ENCODE data around the gene YWHAQ. TPM values are rescaled to one million over a fixed set of nuclear protein-coding genes. Genes with fewer than 3 reads are reported as not detected.
"Not testable (repeated sequence)": the region's sequence is repeated elsewhere in the genome, so short reads cannot be mapped to it uniquely, and the experiment has no call there.

YWHAQ gene
- total RNA-seq, 4 donors from 2014 or later, result 40.3 to 63.7 (median 48.4) TPM

DNA sequence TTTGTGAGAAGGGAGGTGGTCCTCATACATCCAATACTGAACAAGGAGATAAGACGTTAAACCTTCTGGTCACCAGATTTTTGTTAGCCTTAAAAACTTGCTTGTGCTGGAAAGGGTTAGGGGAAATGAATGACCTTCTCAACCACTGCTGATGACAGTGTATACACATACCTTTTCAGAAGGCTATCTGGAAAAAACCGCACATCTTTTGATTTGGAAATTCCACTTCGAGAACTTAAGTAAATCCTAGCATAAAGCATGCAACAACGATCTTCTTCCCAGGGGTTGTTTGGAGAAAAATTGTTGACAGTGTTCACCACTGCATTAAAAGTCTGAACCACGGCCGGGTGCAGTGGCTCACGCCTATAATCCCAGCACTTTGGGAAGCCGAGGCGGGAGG is 7.6 kb downstream of the YWHAQ start:
- intact Hi-C loops (cut with DNase I; ENCODE audit: low total_unique reads), result no loop called here
- peaks cover 78 to 88% of the 10 kb centered on the region in 2 donors for H3K4me1 ChIP-seq
- ATAC-seq (no peak), DNase-seq (no peak)
- peaks cover 0 to 10% of the 10 kb centered on the region in 2 donors for H3K36me3 ChIP-seq
- no peaks in the 10 kb centered on the region for H3K27me3 ChIP-seq
- no peaks in the 10 kb centered on the region for H3K9me3 ChIP-seq
- TF ChIP-seq POLR2A (IDR thresholded peaks at IDR 0.05), result no peak
- TF ChIP-seq, protein P1, sequence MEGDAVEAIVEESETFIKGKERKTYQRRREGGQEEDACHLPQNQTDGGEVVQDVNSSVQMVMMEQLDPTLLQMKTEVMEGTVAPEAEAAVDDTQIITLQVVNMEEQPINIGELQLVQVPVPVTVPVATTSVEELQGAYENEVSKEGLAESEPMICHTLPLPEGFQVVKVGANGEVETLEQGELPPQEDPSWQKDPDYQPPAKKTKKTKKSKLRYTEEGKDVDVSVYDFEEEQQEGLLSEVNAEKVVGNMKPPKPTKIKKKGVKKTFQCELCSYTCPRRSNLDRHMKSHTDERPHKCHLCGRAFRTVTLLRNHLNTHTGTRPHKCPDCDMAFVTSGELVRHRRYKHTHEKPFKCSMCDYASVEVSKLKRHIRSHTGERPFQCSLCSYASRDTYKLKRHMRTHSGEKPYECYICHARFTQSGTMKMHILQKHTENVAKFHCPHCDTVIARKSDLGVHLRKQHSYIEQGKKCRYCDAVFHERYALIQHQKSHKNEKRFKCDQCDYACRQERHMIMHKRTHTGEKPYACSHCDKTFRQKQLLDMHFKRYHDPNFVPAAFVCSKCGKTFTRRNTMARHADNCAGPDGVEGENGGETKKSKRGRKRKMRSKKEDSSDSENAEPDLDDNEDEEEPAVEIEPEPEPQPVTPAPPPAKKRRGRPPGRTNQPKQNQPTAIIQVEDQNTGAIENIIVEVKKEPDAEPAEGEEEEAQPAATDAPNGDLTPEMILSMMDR (IDR thresholded peaks at IDR 0.05 in 4 of 5, conservative IDR thresholded peaks at IDR 0.05 in 1 of 5), result no peak
- in situ Hi-C loops (cut with MboI; ENCODE audit: low sequenced_read_pairs in 4 of 4), result loop anchor here in 2 of 4 donors (10.0 kb wide), 1 partner anchor 58 kb away; no protein-coding TSS in a partner anchor
- H3K27ac ChIP-seq, result peak overlapping the region in 1 of 4 donors; percentile 13
- no peak overlapping the region for H3K4me3 ChIP-seq

DNA sequence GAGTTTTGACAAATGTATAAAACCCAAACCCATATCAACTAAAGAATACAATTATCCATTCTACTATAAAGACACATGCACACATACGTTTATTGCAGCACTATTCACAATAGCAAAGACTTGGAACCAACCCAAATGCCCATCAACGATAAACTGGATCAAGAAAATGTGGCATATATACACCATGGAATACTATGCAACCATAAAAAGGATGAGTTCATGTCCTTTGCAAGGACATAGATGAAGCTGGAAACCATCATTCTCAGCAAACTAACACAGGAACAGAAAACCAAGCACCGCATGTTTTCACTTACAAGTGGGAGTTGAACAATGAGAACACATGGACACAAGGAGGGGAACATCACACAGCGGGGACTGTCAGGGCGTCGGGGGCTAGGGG is 9.1 kb downstream of the YWHAQ start:
- H3K9me3 ChIP-seq; DNase-seq; H3K27me3 ChIP-seq; H3K4me3 ChIP-seq; intact Hi-C loops (cut with DNase I; ENCODE audit: low total_unique reads); H3K27ac ChIP-seq; H3K36me3 ChIP-seq; ATAC-seq: not testable (repeated sequence)
- H3K4me1 ChIP-seq, result peaks cover 69 to 78% of the 10 kb centered on the region in 2 donors
- in situ Hi-C loops (cut with MboI; ENCODE audit: low sequenced_read_pairs in 4 of 4), result loop anchor here in 2 of 4 donors (10.0 kb wide), 1 partner anchor 57 kb away; no protein-coding TSS in a partner anchor

- intact Hi-C loops (cut with DNase I; ENCODE audit: low total_unique reads), result no loop called here
- no peak for TF ChIP-seq POLR2A (IDR thresholded peaks at IDR 0.05)
- TF ChIP-seq, protein P1 (IDR thresholded peaks at IDR 0.05 in 4 of 5, conservative IDR thresholded peaks at IDR 0.05 in 1 of 5), result no peak
These were observed 12.4 kb downstream of the YWHAQ start for GRCh38 chr2:9618410-9618809.

DNA sequence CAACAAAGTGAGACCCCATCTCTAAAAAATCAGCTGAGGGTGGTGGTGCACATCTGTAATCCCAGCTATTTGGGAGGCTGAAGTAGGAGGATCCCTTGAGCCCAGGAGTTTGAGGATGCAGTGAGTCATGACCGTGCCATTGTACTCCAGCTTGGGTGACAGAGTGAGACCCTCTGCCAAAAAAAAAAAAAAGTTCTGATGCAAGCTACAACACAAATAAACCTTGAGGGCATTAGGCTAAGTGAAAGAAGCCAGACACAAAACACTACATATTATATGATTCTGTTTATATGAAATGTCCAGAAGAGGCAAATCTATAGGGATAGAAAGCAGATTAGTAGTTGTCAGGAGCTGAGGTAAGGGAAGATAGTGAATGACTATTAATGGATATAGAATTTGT is 13.0 kb downstream of the YWHAQ start:
- Histone ChIP-seq H3K9me3 (no peaks in the 10 kb centered on the region), H3K4me1 (peaks cover 76 to 84% of the 10 kb centered on the region in 2 donors), H3K27ac (no peak overlapping the region), H3K36me3 (no peaks in the 10 kb centered on the region), H3K4me3 (no peak overlapping the region), H3K27me3 (no peaks in the 10 kb centered on the region)
- DNase-seq, result no peak
- no peak for TF ChIP-seq POLR2A (IDR thresholded peaks at IDR 0.05)
- TF ChIP-seq, protein P1 (IDR thresholded peaks at IDR 0.05 in 4 of 5, conservative IDR thresholded peaks at IDR 0.05 in 1 of 5), result no peak
- no peak for ATAC-seq
- in situ Hi-C loops (cut with MboI; ENCODE audit: low sequenced_read_pairs in 4 of 4), result no loop called here
- intact Hi-C loops (cut with DNase I; ENCODE audit: low total_unique reads), result no loop called here

More at GRCh38 chr2:9618410-9618809, 12.4 kb downstream of the YWHAQ start:
- no peak for DNase-seq
- H3K4me3 ChIP-seq, result no peak overlapping the region
- H3K27me3 ChIP-seq, result no peaks in the 10 kb centered on the region
- H3K27ac ChIP-seq, result no peak overlapping the region
- no peaks in the 10 kb centered on the region for H3K36me3 ChIP-seq
- ATAC-seq, result no peak
- in situ Hi-C loops (cut with MboI; ENCODE audit: low sequenced_read_pairs in 4 of 4), result no loop called here
- H3K9me3 ChIP-seq, result no peaks in the 10 kb centered on the region
- peaks cover 76 to 84% of the 10 kb centered on the region in 2 donors for H3K4me1 ChIP-seq

DNA sequence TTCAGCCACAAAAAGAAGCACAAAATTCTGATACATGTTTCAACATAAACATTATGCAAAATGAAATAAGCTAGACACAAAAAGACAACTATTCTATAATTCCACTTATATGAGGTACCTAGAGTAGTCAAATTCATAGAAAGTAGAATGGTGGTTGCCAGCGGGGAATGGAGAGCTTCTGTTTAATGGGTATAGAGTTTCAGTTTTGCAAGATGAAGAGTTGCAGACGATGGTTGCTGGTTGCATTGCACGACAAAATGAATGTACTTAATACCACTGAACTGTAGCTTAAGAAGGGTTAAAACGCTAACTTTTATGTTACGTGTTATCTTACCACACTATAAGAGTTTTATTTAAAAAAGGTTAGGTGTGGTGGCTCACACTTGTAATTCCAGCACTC is 13.5 kb downstream of the YWHAQ start:
- DNase-seq (no peak), ATAC-seq (no peak)
- H3K4me3 ChIP-seq, result no peak overlapping the region
- no peaks in the 10 kb centered on the region for H3K36me3 ChIP-seq
- TF ChIP-seq, protein P1 (IDR thresholded peaks at IDR 0.05 in 4 of 5, conservative IDR thresholded peaks at IDR 0.05 in 1 of 5), result no peak
- TF ChIP-seq POLR2A (IDR thresholded peaks at IDR 0.05), result no peak
- no peaks in the 10 kb centered on the region for H3K9me3 ChIP-seq
- intact Hi-C loops (cut with DNase I; ENCODE audit: low total_unique reads) (no loop called here), in situ Hi-C loops (cut with MboI; ENCODE audit: low sequenced_read_pairs in 4 of 4) (no loop called here)
- no peaks in the 10 kb centered on the region for H3K27me3 ChIP-seq
- H3K27ac ChIP-seq, result no peak overlapping the region
- H3K4me1 ChIP-seq, result peaks cover 76 to 84% of the 10 kb centered on the region in 2 donors

Measured in gastrocnemius medialis (tissue), 4 donors.